Stimulated activated CD4-positive, alpha-beta T cell treated with anti-CD3 and anti-CD28 coated beads, Interleukin-12 subunit alpha, Interleukin-12 subunit beta, amount 100 ng/mL, for 4 hours (primary cell): ENCODE data around the gene OLA1.

Source experiments
- DNase-seq: peaks from one replicate; pipeline ENCODE4 v3.0.0-alpha.2; 2020

OLA1 gene

GRCh38 chr2:174058026-174058425 is 190.3 kb downstream of the OLA1 start:
- DNase-seq = no peak

GRCh38 chr2:174054926-174055325 is 193.4 kb downstream of the OLA1 start:
- DNase-seq = no peak

GRCh38 chr2:174053355-174054151 is 194.8 kb downstream of the OLA1 start:
- no peak for DNase-seq

- no peak for DNase-seq
Measured at GRCh38 chr2:174052584-174052976, 195.8 kb downstream of the OLA1 start.

GRCh38 chr2:174051741-174052583 is 196.4 kb downstream of the OLA1 start:
- no peak for DNase-seq

- no peak for DNase-seq
Measured at GRCh38 chr2:174051068-174051467, 197.3 kb downstream of the OLA1 start.

GRCh38 chr2:174049895-174050294 is 198.4 kb downstream of the OLA1 start:
- no peak for DNase-seq

GRCh38 chr2:174048243-174048642 is 200.1 kb downstream of the OLA1 start:
- no peak for DNase-seq

GRCh38 chr2:174047746-174048145 is 200.6 kb downstream of the OLA1 start:
- no peak for DNase-seq

GRCh38 chr2:174046172-174046571 is 202.2 kb downstream of the OLA1 start:
- no peak for DNase-seq

- DNase-seq = no peak
Measured at GRCh38 chr2:174044556-174044955, 203.8 kb downstream of the OLA1 start.

GRCh38 chr2:174040417-174040701 is 208.0 kb downstream of the OLA1 start:
- no peak for DNase-seq

GRCh38 chr2:174039551-174040416 is 208.5 kb downstream of the OLA1 start:
- peak; percentile 78 for DNase-seq

- DNase-seq = no peak
Measured at GRCh38 chr2:174038462-174038861, 209.9 kb downstream of the OLA1 start.

GRCh38 chr2:174036825-174037224 is 211.5 kb downstream of the OLA1 start:
- DNase-seq = no peak

- DNase-seq = no peak
Measured at GRCh38 chr2:174035981-174036742, 212.2 kb downstream of the OLA1 start.

GRCh38 chr2:174035117-174035635 is 213.2 kb downstream of the OLA1 start:
- no peak for DNase-seq

- no peak for DNase-seq
Measured at GRCh38 chr2:174033163-174033550, 215.2 kb downstream of the OLA1 start.

GRCh38 chr2:174031226-174031625 is 217.1 kb downstream of the OLA1 start:
- no peak for DNase-seq

- no peak for DNase-seq
Measured at GRCh38 chr2:174028935-174029334, 219.4 kb downstream of the OLA1 start.

GRCh38 chr2:174027956-174028355 is 220.4 kb downstream of the OLA1 start:
- DNase-seq = no peak

- DNase-seq = no peak
Measured at GRCh38 chr2:174026122-174026845, 222.0 kb downstream of the OLA1 start.
